Vagina (tissue), 2 donors: ENCODE data around the gene TMEM179.

Source experiments
- CTCF ChIP-seq, 3 experiments: fragments of 450-650 bp in 2 of 3; fragments of 200-600 bp in 1 of 3; sonication (generic) in 1 of 3; IDR thresholded peaks; one replicate each; pipeline ENCODE4 v1.5.1; 2017 to 2019; ENCODE audit warnings: antibody characterized with exemption in 3 of 3, mild to moderate bottlenecking in 2 of 3, moderate library complexity in 2 of 3
- POLR2A ChIP-seq, 2 donors: fragments of 450-650 bp; IDR thresholded peaks; one replicate each; pipeline ENCODE4 v1.6.1; 2017; ENCODE audit warnings: antibody characterized with exemption in 2 of 2, mild to moderate bottlenecking in 2 of 2, moderate library complexity in 2 of 2
- POLR2AphosphoS5 ChIP-seq, 2 donors: sonication (generic); formaldehyde crosslinking; IDR thresholded peaks; one replicate each; pipeline ENCODE4 v1.9.0; 2017; ENCODE audit warnings: antibody characterized with exemption in 2 of 2, mild to moderate bottlenecking in 2 of 2, low read depth in 1 of 2; ENCODE audit not compliant: insufficient read depth in 1 of 2

GRCh38 chr14:104586832-104587620 lies 17.5 kb downstream of the TMEM179 start:
- no peak for TF ChIP-seq CTCF (IDR thresholded peaks at IDR 0.05)
- no peak for TF ChIP-seq POLR2AphosphoS5 (IDR thresholded peaks at IDR 0.05; ENCODE audit: insufficient read depth in 1 of 2, low read depth in 1 of 2)
- TF ChIP-seq POLR2A (IDR thresholded peaks at IDR 0.05) = no peak
